ENCODE measurements around the gene CLEC20A.

CLEC20A gene

GRCh38 chr1:178496410-178497135, at the start of gene CLEC20A:
TSS of gene CLEC20A (minus strand) at chr1:178496964. CDS start at chr1:178496939, 25 bp downstream.
- DNase-seq = no peak

DNA sequence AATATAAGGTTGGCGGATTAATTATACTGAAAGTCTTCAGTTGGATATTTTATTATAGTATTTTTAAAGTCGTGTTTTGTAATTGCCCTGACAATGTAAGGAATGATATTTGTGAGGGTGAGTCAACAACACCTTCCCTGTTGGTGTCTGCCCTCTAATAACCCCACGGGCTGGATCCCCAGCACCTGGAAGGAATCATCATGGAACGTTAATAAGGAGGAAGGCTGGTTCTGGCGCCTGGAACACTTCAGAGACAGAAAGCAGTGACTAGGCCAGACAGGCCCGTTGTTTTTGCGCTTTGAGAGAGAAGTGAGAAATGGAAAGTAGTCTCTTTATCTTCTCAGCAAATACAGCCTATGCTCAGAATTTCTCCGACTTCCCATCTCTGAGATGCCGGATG, 47.8 kb upstream of the CLEC20A start:
- DNase-seq = no peak

DNA sequence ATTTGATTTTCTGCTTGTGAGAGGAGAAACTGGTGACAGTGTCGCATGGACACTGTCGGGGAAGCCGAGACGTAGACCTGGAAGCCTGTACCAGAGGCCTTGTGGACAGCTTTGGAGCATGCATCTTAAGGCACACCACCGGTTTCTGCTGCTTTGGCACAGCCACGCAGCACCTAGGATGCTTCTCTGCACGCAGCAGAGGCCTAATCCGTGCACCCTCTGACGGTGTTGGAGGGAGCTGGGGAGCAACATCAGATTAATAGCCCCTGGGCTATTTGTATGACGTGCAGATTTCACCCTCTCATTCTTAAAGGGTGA, 46.5 kb upstream of the CLEC20A start:
- no peak for DNase-seq

- DNase-seq = peak; percentile 85
These were observed 46.0 kb upstream of the CLEC20A start for GRCh38 chr1:178542554-178543289.

GRCh38 chr1:178541829-178542553, 45.2 kb upstream of the CLEC20A start:
- DNase-seq = peak; percentile 45

DNA sequence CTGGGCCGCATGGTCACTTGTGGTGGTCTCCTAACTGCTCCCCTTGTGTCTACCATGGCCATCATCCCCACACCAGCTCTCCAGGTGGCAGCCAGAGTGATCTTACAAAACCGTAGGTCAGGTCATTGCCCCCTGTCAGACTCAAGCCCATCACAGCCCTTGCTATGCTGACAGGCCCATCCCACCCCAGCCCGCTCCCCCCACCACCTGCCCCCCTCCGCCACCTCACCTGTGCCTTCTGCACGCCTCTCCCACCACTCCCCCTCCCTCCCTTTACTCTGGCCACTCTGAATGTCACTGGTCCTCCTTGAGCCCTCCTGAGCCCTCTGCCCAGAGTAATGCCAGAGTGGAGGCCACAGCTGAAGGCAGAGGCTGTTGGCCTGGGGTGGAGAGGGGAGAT, 44.6 kb upstream of the CLEC20A start:
- DNase-seq = no peak

DNA sequence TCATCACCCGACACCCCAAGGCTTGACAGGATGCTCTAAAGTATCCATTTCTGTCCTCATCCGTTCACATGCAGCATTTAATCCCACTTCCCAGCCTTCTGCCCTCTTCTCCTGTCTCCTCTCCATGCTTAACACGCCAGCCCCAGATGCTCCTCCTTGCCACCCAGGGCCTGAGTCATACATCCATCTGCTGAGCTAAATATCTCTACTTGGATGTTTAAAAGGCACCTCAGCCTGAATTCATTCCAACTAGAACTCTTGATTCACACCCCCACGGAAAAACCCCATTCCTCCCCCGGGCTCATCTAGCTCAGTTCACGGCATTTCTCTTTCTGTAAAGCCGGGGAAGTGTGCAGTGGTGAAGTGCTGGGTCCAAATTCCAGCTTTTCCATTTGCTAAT, 43.9 kb upstream of the CLEC20A start:
- no peak for DNase-seq

DNA sequence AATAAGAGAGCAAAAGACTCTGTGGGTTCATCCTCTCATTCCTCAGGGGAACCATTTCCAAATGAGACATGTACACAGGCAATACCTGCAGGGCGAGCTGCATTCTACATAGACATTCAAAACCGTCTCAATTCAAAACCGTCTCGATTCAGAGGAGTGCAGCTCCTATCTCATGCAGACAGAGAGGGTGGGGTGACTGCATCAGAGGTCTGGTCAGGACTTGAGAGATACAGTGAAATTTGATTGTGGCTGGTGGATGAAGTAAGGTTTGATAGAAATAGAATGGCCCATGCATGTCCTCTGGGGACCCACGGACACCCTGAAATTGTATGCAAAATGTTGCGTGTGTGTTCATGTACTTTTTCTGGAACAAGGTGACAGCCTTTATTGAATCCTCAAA, 43.4 kb upstream of the CLEC20A start:
- no peak for DNase-seq

- DNase-seq = no peak
These were observed 42.5 kb upstream of the CLEC20A start for GRCh38 chr1:178539291-178539690.

DNA sequence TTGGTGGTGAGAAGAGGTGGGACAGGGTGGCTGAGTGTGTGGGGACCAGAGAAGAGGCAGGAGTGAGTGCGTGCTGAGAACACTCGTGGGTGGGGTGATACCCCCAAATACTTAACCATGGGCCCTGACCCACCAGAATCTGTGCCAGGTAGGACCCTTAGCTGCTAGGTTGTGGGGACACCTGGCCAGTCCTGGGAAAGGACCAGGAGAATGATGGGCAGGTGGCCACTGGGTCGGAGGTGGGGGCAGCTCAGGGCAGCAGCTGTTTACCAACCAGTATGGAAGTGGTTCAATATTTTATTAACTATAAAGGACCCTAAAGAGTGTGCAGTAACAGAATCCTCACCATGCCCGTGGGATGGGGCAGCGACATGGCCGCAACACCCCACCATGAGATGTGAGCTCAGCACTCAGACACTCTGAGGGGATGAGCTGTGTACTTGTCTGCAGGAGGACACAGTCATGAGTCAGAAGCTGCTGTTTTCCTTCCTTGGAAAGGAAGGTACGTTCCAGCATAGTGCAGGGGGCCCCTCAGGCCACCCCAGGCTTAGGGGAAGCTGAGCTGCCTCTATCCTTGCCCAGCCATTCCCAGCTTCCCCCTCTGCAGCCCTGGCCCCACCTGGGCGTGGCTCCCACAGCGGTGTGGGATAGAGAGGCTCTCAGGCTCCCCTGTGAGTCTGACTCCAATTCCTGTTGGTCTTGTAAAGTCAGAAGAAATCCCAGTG, 41.6 kb upstream of the CLEC20A start:
- DNase-seq = no peak

GRCh38 chr1:178537382-178538090, 40.8 kb upstream of the CLEC20A start:
- DNase-seq = no peak

- DNase-seq = no peak
These were observed 40.1 kb upstream of the CLEC20A start for GRCh38 chr1:178536844-178537371.

DNA sequence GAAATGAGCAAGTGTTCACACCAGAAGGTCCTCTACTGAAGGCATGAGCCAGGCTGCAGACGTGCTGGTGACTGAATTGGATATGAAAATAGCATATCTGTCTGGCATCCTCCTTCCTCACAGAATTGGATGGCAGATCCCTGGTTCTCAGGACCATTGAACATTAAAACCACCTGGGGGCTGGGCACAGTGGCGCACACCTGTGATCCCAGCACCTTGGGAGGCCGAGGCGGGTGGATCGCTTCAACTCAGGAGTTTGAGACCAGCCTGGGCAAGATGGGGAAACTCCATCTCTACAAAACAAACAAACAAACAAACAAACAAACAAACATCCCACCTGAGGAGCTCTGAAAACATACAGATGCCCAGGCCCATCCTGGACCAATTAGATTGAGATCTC, 39.6 kb upstream of the CLEC20A start:
- DNase-seq = no peak

- no peak for DNase-seq
These were observed 37.5 kb upstream of the CLEC20A start for GRCh38 chr1:178534137-178534868.

DNA sequence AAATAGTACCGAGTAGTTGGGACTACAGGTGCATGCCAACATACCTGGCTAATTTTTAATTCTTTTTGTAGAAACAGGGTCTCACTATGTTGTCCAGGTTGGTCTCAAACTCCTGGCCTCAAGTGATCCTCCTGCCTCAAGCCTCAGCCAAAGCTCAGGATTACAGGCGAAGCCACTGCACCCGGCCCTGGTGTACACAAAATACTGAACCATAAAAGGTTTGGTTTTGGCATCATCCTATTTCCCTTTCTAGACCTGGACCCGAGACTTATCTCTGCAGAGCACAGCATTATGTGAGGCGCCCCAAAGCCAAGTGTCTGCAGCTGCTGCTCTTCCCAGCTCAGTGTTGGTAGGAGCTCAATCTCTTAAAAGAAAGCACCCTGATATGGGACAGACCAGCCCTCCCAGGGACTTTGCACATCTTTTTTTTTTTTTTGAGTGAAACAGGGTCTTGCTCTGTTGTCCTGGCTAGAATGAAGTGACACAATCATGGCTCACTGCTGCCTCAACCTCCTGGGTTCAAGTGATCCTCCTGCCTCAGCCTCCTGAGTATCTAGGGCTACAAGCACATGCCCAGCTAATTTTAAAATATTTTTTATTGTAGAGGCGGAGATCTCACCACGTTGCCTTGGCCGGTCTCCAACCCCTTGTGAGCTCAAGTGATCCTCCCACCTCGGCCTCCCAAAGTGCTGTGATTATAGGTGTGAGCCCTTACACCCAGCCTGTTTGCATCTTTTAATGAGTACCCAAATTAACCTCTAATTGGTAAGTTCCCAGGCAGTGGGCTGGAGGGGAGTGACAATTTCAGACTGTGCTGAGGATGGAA, 36.6 kb upstream of the CLEC20A start:
- DNase-seq = no peak

- peak; percentile 74 for DNase-seq
These were observed 35.6 kb upstream of the CLEC20A start for GRCh38 chr1:178532392-178532791.

GRCh38 chr1:178531887-178532286, 35.1 kb upstream of the CLEC20A start:
- DNase-seq = no peak

GRCh38 chr1:178530502-178530901, 33.7 kb upstream of the CLEC20A start:
- no peak for DNase-seq

DNA sequence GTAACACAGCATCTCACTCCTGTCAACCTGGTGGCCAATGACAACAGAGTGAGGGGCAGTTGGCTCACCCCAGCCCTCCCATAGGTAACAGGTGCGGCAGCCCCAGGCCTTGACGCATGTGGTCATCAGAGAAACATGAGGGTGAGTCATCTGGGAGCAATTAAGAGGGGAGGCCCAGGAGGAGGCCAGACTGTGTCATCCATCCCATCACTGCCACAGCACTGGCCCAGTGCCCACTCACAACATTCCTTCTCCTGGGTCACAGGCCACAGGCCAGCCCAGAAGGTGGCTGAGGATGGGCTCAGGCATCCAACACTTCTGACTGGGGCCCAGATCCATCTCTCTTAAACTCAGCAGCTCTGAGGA, 33.3 kb upstream of the CLEC20A start:
- DNase-seq = no peak

- DNase-seq = no peak
These were observed 32.7 kb upstream of the CLEC20A start for GRCh38 chr1:178529364-178530036.

Measured in stimulated activated CD4-positive, alpha-beta T cell treated with anti-CD3 and anti-CD28 coated beads, Interleukin-12 subunit alpha, Interleukin-12 subunit beta, amount 100 ng/mL, for 4 hours (primary cell).